Activated T-cell treated with anti-CD3 and anti-CD28 coated beads, Interleukin-2, amount 50 U/mL, for 48 hours (primary cell): ENCODE results near the gene SLA2.
A peak's percentile ranks its signal among the peaks of the same experiment; 100 is the strongest.
"Not testable (repeated sequence)": the region's sequence is repeated elsewhere in the genome, so short reads cannot be mapped to it uniquely, and the experiment has no call there.

Experiments used
- DNase-seq, 2 experiments: peaks; one replicate each; pipeline ENCODE4 v3.0.0-alpha.2; 2020

The SLA2 gene

DNA sequence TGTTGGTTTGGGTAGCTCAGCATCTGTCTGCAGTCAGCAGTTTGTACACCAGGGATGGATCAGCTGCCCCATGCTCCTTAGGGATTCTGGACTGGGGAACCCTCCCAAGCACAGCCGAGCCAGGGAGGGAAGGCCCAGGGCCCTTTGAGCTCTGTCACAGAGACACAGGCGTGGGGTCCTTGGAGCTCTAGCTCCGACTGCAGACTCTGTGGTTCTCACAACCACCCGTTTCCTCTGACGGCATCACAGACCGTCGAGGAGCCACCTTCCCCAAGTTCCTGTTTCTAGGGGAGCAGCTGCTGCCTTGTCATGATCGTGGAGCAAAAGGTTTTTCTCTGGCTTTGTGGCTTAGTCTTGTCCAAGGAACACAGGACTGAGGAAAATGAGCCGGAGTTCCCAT, at the start of gene SLA2:
SLA2 (minus strand) TSS at position 199 of the 400 bp plus-strand sequence. CDS start 4,861 bp downstream, outside the sequence.
- peak; percentile 73 to 79 for DNase-seq

GRCh38 chr20:36695467-36695866, 49.5 kb upstream of the SLA2 start:
- DNase-seq = not testable (repeated sequence)

- no peak for DNase-seq
Observed at GRCh38 chr20:36688630-36689029, 42.6 kb upstream of the SLA2 start.

DNA sequence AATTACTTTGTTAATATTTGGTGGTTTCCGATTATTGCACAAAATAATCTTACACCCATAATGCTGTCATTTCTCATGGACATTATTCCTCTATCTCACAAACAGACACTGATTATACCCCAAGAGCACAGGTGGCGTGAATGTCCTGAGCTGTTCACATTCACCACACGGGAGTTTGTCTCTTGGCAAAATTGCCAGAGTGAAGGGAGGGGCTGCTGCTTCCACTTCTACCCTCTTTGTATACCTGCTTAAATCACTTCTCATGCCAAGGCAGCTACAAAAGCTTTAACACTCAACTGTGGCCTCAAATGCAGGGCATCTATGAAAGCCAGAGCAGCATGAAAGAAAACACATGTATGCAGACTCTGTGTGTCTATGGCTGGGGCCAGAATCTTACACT, 41.9 kb upstream of the SLA2 start:
- DNase-seq = no peak

DNA sequence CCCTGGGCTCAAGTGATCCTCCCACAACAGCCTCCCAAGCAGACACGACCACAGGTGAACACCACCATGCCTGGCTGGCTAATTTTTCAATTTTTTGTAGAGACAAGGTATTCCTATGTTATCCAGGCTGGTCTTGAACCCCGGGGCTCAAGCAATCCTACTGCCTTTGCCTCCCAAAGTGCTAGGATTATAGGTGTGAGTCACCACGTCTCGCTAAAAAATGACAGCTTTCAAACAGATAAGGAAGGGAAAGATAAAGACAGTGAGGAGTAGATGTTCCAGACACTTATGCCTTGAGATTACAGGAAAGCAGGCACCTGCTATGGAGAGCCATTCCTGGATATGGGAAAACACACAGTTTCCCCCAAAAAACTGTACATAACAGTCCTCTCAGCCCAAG, 40.9 kb upstream of the SLA2 start:
- no peak for DNase-seq

DNA sequence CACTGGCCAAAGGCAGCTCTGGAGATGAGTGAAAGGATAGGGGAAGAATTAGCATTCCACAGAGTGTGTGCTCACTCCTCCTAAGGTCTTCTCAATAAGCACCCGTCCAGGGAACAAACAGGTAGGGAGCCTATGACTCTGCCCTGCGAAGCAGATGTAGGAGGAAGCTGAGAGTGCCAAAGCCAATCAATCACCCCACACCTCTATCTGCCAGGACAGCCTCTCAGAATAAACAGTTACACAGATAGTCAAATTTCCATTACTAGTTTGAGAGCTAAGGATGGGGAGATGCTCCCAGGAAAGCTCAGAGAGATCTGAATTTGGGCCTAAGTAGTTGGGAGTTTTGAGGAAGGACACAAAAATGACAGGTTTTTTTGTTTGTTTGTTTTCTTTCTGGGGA, 40.5 kb upstream of the SLA2 start:
- no peak for DNase-seq

- no peak for DNase-seq
Observed at GRCh38 chr20:36684747-36685146, 38.8 kb upstream of the SLA2 start.

GRCh38 chr20:36682311-36682710, 36.3 kb upstream of the SLA2 start:
- no peak for DNase-seq

DNA sequence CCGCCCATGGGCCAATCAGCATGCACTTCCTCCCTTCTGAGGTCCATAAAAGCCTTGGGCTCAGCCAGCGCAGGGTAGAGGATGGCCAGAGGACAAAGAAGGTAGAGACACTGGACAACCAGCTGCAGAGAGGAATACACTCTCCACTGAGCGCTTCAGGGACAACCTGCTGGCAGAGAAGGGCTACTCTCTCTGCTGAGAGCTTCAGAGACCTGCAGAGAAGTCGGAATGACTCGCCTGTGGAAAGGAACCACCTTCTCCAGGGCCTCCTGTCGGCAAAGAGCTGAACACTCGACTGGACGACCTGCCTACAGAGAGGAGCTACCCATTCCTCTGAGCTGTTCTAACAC, 31.4 kb upstream of the SLA2 start:
- DNase-seq = no peak

DNA sequence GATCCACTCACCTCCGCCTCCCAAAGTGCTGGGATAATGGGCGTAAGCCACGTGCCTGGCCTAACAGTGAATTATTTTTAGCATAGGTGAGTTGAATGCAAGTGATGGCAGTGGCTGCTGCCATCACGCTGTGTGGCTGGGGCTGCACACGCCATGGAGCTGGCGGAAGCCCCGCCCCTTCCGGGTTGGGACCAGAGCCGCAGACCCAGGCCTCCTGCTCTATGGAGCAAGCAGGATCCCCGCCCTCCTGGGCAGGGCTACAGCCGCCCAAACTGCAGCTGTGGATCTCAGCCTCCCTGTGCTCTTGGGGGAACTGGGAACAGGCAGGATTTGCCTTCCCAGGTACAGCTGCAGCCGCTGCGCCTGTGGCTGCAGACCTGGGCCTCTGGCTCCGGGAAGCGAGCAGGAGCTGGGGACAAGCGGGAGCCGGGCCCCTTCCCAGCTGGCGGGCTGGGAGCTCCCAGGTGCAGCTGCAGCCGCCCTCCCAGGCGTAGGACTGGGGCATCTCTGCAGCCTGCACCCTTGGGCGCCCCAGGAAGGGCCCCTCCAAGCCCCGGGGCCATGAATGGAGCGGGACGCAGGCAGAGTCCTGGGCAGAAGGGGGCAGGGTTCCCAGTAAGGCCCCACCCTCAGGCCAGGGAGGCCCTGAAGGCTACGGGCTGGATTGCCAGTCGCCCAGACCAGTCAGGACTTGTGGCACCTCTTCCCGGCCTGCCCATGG, 30.9 kb upstream of the SLA2 start:
- DNase-seq = no peak

- DNase-seq = not testable (repeated sequence)
Observed at GRCh38 chr20:36675545-36675944, 29.5 kb upstream of the SLA2 start.

GRCh38 chr20:36672991-36673390, 27.0 kb upstream of the SLA2 start:
- DNase-seq = no peak

- no peak for DNase-seq
Observed at GRCh38 chr20:36670665-36671357, 24.8 kb upstream of the SLA2 start.

DNA sequence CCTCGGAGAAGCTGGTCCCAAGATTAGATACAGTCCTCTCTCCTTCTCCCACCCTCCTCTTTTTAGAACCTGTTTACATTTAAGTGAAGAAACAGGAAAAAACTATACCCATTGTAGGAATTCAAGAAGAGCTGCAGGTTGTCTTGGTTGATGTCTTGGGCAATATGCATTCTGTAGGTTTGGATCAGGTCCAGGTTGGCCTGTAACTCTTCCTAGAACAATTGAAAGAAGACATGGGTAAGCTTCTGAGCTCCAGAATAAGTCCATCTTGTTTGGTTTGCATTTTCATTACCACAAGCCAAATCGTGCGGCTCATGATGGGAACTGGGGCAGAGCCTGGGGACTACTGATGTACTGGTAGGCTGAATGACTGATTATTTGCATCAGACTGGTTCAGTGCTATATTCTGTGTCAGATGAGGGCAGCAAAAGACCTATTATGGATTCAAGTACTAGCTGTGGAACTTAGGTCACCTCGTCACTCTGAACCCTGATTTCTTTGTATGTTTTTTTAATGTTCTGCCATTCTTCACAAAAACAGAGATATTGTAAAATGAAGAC, 20.3 kb upstream of the SLA2 start:
- DNase-seq = no peak

DNA sequence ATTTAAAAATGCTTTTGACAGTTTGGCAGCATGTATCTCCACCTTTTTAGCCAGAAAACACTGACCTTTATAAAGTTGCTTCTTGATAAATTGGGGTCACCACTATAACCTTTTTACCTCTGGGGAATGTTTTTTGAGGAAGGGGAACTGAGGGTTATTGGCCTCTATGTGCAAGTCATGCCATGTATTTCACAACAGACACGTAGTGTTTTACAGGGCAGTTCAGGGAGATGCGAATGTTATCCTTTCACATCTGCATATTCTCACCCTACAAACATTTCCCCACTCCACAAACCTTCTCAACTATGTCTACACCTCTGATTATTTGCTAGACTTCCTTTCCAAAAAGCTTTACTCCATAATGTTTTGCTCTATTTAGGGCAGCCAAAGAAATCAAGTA, 17.0 kb upstream of the SLA2 start:
- no peak for DNase-seq

- DNase-seq = no peak
Observed at GRCh38 chr20:36658300-36658699, 12.3 kb upstream of the SLA2 start.

DNA sequence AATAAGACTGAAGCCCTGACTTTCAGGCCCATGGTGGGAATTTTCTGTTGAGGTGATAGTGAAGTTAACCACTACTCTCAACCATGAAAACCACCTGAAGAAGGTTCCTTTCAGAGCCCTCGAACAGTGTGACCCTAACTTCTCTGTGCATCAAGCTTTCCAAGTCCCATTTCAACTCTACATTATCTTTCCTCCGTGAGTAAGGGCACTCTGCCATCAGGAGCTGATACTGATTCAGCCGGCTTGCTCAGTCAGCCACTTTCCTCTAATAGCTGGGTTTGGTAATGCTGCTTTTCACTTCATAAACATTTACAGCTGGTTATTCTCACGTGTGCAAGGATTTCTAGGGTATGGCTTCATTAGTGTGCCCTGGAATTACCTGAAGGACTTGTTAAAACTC, 10.7 kb upstream of the SLA2 start:
- DNase-seq = no peak

GRCh38 chr20:36655004-36655403, 9.0 kb upstream of the SLA2 start:
- no peak for DNase-seq

DNA sequence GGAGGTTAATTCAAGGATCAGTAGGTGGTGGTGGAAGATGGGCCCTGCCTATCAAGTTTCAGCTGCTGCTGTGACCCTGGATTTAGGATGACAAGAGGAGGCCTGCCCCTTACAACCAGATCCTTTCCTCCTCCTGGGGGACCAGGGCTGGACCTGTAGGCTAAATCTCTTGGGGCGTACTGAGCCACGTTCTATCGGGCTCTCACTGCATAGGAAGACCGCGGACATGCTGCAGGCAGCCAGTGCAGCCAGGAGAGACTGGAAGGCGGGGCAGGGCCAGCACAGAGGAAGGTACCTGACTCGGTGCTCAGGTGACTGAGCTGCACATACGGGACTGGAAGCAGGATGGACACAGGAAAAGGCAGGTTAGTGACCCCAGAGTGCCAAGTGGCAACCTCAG, 8.5 kb upstream of the SLA2 start:
- no peak for DNase-seq

DNA sequence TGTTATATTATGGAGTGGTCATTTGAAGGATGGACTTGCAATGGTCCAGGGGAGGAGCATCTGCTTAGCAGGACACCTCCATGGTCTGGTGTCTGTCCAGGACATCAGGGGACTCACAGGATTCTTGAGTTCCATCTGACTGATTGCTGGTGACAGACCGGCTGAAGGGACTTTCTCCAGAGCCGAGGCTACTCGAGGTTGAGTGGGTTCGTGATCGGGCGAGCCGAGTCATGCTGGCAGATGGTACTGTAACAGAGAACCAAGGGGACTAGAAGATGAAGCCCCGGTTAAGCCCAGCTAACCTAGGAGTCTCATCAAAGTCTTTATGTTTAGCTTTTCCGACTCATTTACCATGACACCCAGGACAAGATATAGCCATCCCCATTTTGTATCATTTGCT, 7.5 kb upstream of the SLA2 start:
- DNase-seq = no peak

DNA sequence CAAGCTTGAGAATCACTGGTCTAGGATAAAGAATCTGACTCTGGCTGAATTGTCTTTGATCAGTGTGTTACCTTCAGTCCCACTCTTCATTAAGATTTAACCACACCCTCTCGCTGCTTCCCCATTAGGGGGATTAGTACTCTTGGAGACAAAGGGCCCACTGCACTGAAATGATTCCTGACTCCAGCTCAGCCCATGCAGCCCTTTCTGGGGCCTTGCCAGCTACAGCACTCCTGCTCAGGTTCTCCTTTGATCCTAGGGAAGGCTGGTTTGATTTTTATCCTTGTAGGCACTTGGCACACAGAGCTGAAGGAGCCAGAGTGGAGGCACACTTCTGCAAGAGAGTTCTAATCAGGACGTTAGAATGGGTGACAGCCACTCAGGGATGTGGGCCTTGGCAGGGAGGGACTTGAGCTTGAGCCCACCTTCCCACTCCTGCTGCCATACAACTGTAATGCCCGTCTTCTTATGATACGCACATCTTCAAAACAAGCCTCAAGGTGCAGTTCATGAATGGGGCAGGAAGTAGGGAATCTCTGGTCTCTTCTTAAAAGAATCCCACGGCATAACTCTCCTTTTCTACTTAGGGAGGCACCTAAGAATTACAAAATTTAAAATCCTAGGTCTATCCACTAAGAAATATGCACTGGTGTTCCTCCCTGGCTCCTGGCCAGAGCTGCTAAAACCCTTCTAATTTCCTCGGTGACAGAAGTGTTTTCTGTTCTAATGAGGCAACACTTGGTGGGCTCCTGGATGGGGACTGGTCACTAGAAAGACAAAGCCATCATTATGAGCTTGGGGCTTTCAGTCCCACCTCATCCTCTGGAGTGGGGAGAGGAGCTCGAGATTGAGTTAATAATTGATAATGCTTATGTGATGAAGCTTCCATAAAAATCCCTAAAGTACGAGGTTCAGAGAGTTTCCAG, 1.5 kb upstream of the SLA2 start:
- DNase-seq = no peak

DNA sequence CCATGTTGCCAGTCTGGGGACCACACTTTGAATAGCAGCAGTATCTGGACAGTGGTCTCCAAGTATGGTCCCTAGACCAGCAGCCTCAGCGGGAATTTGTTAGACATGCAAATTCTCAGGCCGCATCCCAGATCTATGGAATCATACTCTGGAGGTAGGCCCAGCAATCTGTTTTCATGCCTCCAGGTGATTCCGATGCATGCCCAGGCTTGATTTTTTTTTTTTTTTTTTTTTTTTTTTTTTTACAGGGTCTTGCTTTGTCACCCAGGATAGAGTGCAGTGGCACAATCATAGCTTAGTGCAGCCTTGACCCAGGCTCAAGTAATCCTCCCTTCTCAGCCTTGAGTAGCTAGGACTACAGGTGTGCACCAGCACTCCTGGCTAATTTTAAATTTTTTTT, 682 bp upstream of the SLA2 start:
- DNase-seq = no peak

DNA sequence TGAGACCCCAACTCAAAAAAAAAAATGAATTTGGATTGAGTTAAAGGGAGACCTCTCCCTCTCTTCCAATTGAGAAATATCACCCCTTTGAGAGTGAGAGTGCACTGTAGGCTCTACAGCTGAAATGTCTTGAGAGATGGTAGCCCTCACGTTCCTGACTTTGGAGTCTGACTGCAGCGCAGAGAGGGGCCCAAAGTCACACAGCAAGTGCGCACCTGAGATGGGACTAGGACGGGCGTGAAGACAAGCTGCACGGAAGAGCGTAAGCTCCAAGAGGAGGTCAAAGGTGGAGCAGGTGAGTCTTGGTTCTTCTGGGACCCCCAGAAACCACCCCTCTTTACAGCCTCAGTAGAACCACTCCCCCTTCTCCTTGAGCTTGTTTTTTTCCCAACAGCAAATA, 643 bp downstream of the SLA2 start:
- peak; percentile 33 to 43 for DNase-seq
